Measurements from ENCODE around the gene RSBN1.

Gene RSBN1

GRCh38 chr1:113759333-113760101 lies 52.8 kb downstream of the RSBN1 start, which contains the start of gene PHTF1 (continued):
- TF ChIP-seq ZNF280D (tag by site-specific recombination; IDR thresholded peaks at IDR 0.05) (0 out of 2 replicates have a peak, but pooled peaks have one; percentile 17), ZNF549 (tag by site-specific recombination; IDR thresholded peaks at IDR 0.05) (no peak)

- ChIA-PET POLR2A (interaction anchor here (0.6 to 2.9 kb wide), 12 partner anchors 11 to 1360 kb away, joined by 3 to 32 read pairs (median 4); partner anchors contain the start of genes AP4B1, HIPK1 and RSBN1), CTCF (interaction anchor here (0.6 to 1.5 kb wide), 7 partner anchors 12 to 1359 kb away, joined by 3 to 9 read pairs (median 3); partner anchors contain the start of gene OLFML3)
- peak overlapping the region; percentile 94 for H3K27ac ChIP-seq (ENCODE audit: extremely low read depth, low read depth, low read length)
- H3K4me1 ChIP-seq (ENCODE audit: control insufficient read depth, insufficient read depth, low read length): peaks cover 4% of the 10 kb centered on the region; the same call in 1 of the 2 replicates
- no peaks in the 10 kb centered on the region for H3K9me3 ChIP-seq (ENCODE audit: control insufficient read depth, insufficient read depth, low read depth, low read length)
- H3K4me3 ChIP-seq (ENCODE audit: low read depth, low read length): peak overlapping the region; percentile 83
- H3K36me3 ChIP-seq (ENCODE audit: control insufficient read depth in 2 of 2, insufficient read depth in 1 of 2, low read length in 2 of 2): peaks cover 0 to 24% of the 10 kb centered on the region in 2 experiments; a peak in 2 of 3 replicates
- TF ChIP-seq ZNF433 (tag by site-specific recombination; IDR thresholded peaks at IDR 0.05; ENCODE audit: low read depth) (no peak), BCL11B (tag by site-specific recombination; IDR thresholded peaks at IDR 0.05; ENCODE audit: low read depth) (0 out of 2 replicates have a peak, but pooled peaks have one; percentile 17), PRDM1 (tag by site-specific recombination; IDR thresholded peaks at IDR 0.05) (peak; percentile 80), ZNF184 (tag by site-specific recombination; IDR thresholded peaks at IDR 0.05) (no peak), HIC1 (tag by site-specific recombination; IDR thresholded peaks at IDR 0.05) (0 out of 2 replicates have a peak, but pooled peaks have one; percentile 55), ZNF132 (tag by site-specific recombination; IDR thresholded peaks at IDR 0.05; ENCODE audit: borderline replicate concordance) (no peak), KLF9 (tag by site-specific recombination; IDR thresholded peaks at IDR 0.05; ENCODE audit: low read depth) (peak; percentile 25; the same call in 1 of the 2 replicates), ZNF362 (tag by site-specific recombination; IDR thresholded peaks at IDR 0.05) (no peak), SALL2 (tag by site-specific recombination; IDR thresholded peaks at IDR 0.05; ENCODE audit: borderline replicate concordance) (no peak), ZNF596 (tag by site-specific recombination; IDR thresholded peaks at IDR 0.05) (peak; percentile 7; the same call in 1 of the 2 replicates), ZBTB1 (tag by site-specific recombination; IDR thresholded peaks at IDR 0.05) (no peak), ZNF513 (tag by site-specific recombination; IDR thresholded peaks at IDR 0.05) (no peak), ZBTB10 (tag by site-specific recombination; IDR thresholded peaks at IDR 0.05) (0 out of 2 replicates have a peak, but pooled peaks have one; percentile 47), ZNF501 (tag by site-specific recombination; IDR thresholded peaks at IDR 0.05) (no peak), ZNF239 (tag by site-specific recombination; IDR thresholded peaks at IDR 0.05) (no peak), YY2 (tag by site-specific recombination; IDR thresholded peaks at IDR 0.05) (0 out of 2 replicates have a peak, but pooled peaks have one; percentile 8), IKZF3 (tag by site-specific recombination; IDR thresholded peaks at IDR 0.05) (peak; percentile 43), ZNF335 (tag by site-specific recombination; conservative IDR thresholded peaks at IDR 0.05) (peak; percentile 98), ZBTB20 (tag by site-specific recombination; IDR thresholded peaks at IDR 0.05) (no peak), EGR2 (tag by site-specific recombination; IDR thresholded peaks at IDR 0.05; ENCODE audit: low read depth) (peak; percentile 81), ZNF529 (tag by site-specific recombination; IDR thresholded peaks at IDR 0.05; ENCODE audit: insufficient replicate concordance) (no peak)
Observed at GRCh38 chr1:113758631-113759332, 53.5 kb downstream of the RSBN1 start.

Data from HEK293 (cell line).